ENCODE data around the gene HSD17B12. TPM values are rescaled to one million over a fixed set of nuclear protein-coding genes. Genes with fewer than 3 reads are reported as not detected.
A peak's percentile ranks its signal among the peaks of the same experiment; 100 is the strongest.

HSD17B12 gene
- total and polyA plus RNA-seq, 12 donors = 32.9 to 122 (median 79.1) TPM

DNA sequence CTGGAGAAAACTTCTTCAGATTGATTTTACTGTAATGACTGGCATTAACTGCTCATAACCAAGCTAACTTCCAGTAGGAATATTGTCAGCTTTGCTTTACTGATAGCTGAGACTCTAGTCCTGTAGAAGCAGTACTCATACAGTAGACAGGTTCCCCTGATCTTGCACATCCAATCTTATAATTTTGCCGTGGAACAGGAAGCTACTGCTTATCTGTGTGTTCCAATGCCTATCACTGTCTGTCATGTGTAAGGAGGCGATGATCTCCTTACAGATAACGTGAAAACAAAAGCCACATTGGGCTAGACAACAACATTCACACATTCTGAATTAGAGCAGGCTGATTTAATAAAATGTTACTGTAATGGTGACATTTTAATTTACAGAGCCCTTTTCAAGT, 13.2 kb downstream of the HSD17B12 start:
- intact Hi-C loops (cut with DNase I) = loop anchor here in 1 of 10 donors (10.0 kb wide), 1 partner anchor 119 kb away; no protein-coding TSS in a partner anchor

DNA sequence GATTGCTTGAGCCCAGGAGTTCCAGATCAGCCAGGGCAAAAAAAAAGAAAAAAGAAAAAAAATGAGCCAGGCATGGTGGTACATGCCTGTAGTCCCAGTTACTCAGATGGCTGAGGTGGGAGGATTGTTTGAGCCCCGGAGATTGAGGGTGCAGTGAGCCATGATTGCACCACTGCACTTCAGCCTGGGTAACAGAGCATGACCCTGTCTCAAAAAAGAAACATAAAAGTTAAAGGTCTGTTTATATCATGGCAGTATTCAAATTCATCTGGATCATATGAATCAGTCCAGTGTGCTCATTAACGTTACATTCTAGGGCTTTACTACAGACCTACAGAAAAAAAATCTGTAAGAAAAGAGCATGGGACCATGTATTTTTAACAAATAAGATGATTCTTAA, 13.9 kb downstream of the HSD17B12 start:
- H3K27me3 ChIP-seq = no peaks in the 10 kb centered on the region
- ATAC-seq (no peak), DNase-seq (no peak)
- no peak overlapping the region for H3K27ac ChIP-seq
- H3K4me3 ChIP-seq = no peak overlapping the region
- peaks cover 0 to 56% (median 23%) of the 10 kb centered on the region in 9 donors for H3K4me1 ChIP-seq
- TF ChIP-seq, protein P1, sequence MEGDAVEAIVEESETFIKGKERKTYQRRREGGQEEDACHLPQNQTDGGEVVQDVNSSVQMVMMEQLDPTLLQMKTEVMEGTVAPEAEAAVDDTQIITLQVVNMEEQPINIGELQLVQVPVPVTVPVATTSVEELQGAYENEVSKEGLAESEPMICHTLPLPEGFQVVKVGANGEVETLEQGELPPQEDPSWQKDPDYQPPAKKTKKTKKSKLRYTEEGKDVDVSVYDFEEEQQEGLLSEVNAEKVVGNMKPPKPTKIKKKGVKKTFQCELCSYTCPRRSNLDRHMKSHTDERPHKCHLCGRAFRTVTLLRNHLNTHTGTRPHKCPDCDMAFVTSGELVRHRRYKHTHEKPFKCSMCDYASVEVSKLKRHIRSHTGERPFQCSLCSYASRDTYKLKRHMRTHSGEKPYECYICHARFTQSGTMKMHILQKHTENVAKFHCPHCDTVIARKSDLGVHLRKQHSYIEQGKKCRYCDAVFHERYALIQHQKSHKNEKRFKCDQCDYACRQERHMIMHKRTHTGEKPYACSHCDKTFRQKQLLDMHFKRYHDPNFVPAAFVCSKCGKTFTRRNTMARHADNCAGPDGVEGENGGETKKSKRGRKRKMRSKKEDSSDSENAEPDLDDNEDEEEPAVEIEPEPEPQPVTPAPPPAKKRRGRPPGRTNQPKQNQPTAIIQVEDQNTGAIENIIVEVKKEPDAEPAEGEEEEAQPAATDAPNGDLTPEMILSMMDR (IDR thresholded peaks at IDR 0.05) = no peak
- 93 to 98% methylated on average over 2 of the region's 2 CpGs for WGBS, 2 donors
- H3K9me3 ChIP-seq = no peaks in the 10 kb centered on the region
- peaks cover 0 to 4% (median 0%) of the 10 kb centered on the region in 9 donors for H3K36me3 ChIP-seq
- intact Hi-C loops (cut with DNase I) = loop anchor here in 1 of 10 donors (10.0 kb wide), 1 partner anchor 120 kb away; no protein-coding TSS in a partner anchor

More for the DNA sequence above, 13.2 kb downstream of the HSD17B12 start:
- ATAC-seq = no peak
- no peak for DNase-seq
- no peaks in the 10 kb centered on the region for H3K9me3 ChIP-seq
- H3K4me1 ChIP-seq = peaks cover 0 to 64% (median 30%) of the 10 kb centered on the region in 9 donors
- peaks cover 0 to 4% (median 0%) of the 10 kb centered on the region in 9 donors for H3K36me3 ChIP-seq
- no peaks in the 10 kb centered on the region for H3K27me3 ChIP-seq
- H3K4me3 ChIP-seq = no peak overlapping the region
- TF ChIP-seq, protein P1 (IDR thresholded peaks at IDR 0.05) = no peak
- 53 to 63% methylated on average over 3 of the region's 3 CpGs for WGBS, 2 donors
- H3K27ac ChIP-seq = no peak overlapping the region

DNA sequence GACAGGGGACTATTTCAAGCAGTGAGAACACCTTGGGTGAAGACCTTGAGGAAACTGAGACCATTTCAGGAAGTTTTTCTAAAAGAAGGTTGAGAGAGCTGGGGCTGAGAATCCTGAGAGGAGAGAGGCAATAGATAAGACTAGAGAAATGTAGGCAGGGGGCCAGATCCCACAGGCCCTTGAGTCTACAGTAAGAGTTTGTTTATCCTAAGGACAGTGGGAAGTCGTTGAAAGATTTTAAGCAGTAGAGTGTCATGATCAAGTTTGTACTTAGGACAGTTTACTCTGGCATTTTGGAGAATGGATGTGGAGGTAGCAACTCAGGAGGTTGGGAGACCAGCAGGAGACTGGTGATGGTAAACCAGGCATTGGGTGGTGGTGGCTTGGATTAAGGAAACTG, 17.1 kb downstream of the HSD17B12 start:
- ATAC-seq (peak in 1 of 8 donors; percentile 53), DNase-seq (no peak)
- H3K27me3 ChIP-seq = no peaks in the 10 kb centered on the region
- no peak overlapping the region for H3K27ac ChIP-seq
- H3K4me1 ChIP-seq = peaks cover 0 to 31% (median 17%) of the 10 kb centered on the region in 9 donors
- H3K9me3 ChIP-seq = peaks cover 0 to 21% (median 10%) of the 10 kb centered on the region in 11 donors
- intact Hi-C loops (cut with DNase I) = loop anchor here in 1 of 10 donors (10.0 kb wide), 1 partner anchor 123 kb away; no protein-coding TSS in a partner anchor
- H3K36me3 ChIP-seq = peaks cover 0 to 5% (median 0%) of the 10 kb centered on the region in 9 donors
- no peak overlapping the region for H3K4me3 ChIP-seq
- WGBS, 2 donors = 12 to 27% methylated on average over 1 of the region's 1 CpG
- TF ChIP-seq, protein P1 (IDR thresholded peaks at IDR 0.05) = no peak

DNA sequence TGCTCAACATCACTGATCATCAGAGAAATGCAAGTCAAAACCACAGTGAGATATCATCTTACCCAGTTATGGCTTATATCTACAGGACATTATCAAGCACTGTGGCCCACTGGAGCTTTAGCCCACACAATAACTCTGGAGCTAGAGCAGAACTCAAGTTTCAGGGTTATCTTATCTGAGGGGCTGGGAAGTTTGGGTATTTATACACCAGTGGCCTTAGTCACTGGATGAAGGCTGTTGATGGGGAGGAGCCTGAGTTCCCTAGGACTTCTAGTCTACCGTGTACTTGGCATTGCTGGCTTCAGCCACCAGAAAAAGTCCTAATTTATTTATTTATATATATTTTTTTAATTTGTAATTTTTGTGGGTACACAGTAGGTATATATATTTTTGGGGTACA, 19.3 kb downstream of the HSD17B12 start:
- Histone ChIP-seq H3K4me1 (peaks cover 0 to 12% (median 6%) of the 10 kb centered on the region in 9 donors), H3K4me3 (no peak overlapping the region), H3K36me3 (peaks cover 0 to 5% (median 0%) of the 10 kb centered on the region in 9 donors), H3K27me3 (no peaks in the 10 kb centered on the region), H3K9me3 (peaks cover 0 to 25% (median 12%) of the 10 kb centered on the region in 11 donors), H3K27ac (no peak overlapping the region)
- TF ChIP-seq, protein P1 (IDR thresholded peaks at IDR 0.05) = no peak
- WGBS, 2 donors = 67 to 75% methylated on average over 1 of the region's 1 CpG
- DNase-seq (no peak), ATAC-seq (peak in 1 of 8 donors; percentile 41)
- intact Hi-C loops (cut with DNase I) = loop anchor here in 2 of 10 donors (5.0 to 10.0 kb wide), 2 partner anchors 92 to 125 kb away; no protein-coding TSS in a partner anchor

All from heart right ventricle (tissue), 16 donors.